ENCODE data around the gene NFAT5.
"Not testable (repeated sequence)": the region's sequence is repeated elsewhere in the genome, so short reads cannot be mapped to it uniquely, and the experiment has no call there.

NFAT5 gene

GRCh38 chr16:69595127-69596036 lies 29.6 kb downstream of the NFAT5 start:
- DNase-seq = no peak

- no peak for DNase-seq
Observed at GRCh38 chr16:69596801-69597200, 31.0 kb downstream of the NFAT5 start.

- no peak for DNase-seq
Observed at GRCh38 chr16:69598045-69598444, 32.3 kb downstream of the NFAT5 start.

- no peak for DNase-seq
Observed at GRCh38 chr16:69599731-69600130, 34.0 kb downstream of the NFAT5 start.

GRCh38 chr16:69600202-69600601 lies 34.4 kb downstream of the NFAT5 start:
- DNase-seq = no peak

GRCh38 chr16:69601250-69601649 lies 35.5 kb downstream of the NFAT5 start:
- no peak for DNase-seq

- no peak for DNase-seq
Observed at GRCh38 chr16:69606985-69607384, 41.2 kb downstream of the NFAT5 start.

GRCh38 chr16:69607674-69608073 lies 41.9 kb downstream of the NFAT5 start:
- no peak for DNase-seq

- no peak for DNase-seq
Observed at GRCh38 chr16:69610356-69610755, 44.6 kb downstream of the NFAT5 start.

GRCh38 chr16:69611103-69611640 lies 45.4 kb downstream of the NFAT5 start:
- no peak for DNase-seq

GRCh38 chr16:69613378-69614154 lies 47.8 kb downstream of the NFAT5 start:
- no peak for DNase-seq

GRCh38 chr16:69615528-69615927 lies 49.8 kb downstream of the NFAT5 start:
- no peak for DNase-seq

GRCh38 chr16:69616082-69616481 lies 50.3 kb downstream of the NFAT5 start:
- DNase-seq = no peak

GRCh38 chr16:69618307-69618706 lies 52.5 kb downstream of the NFAT5 start:
- DNase-seq = no peak

- no peak for DNase-seq
Observed at GRCh38 chr16:69618721-69619120, 53.0 kb downstream of the NFAT5 start.

GRCh38 chr16:69619514-69619913 lies 53.7 kb downstream of the NFAT5 start:
- DNase-seq = no peak

- DNase-seq = no peak
Observed at GRCh38 chr16:69620573-69620972, 54.8 kb downstream of the NFAT5 start.

- no peak for DNase-seq
Observed at GRCh38 chr16:69621225-69621624, 55.5 kb downstream of the NFAT5 start.

- no peak for DNase-seq
Observed at GRCh38 chr16:69626256-69626655, 60.5 kb downstream of the NFAT5 start.

GRCh38 chr16:69632828-69633227 lies 67.1 kb downstream of the NFAT5 start:
- DNase-seq = no peak

GRCh38 chr16:69633375-69633774 lies 67.6 kb downstream of the NFAT5 start:
- DNase-seq = no peak

GRCh38 chr16:69636563-69637146 lies 70.9 kb downstream of the NFAT5 start:
- DNase-seq = not testable (repeated sequence)

- DNase-seq = not testable (repeated sequence)
Observed at GRCh38 chr16:69637206-69637865, 71.6 kb downstream of the NFAT5 start.
